Dermis microvascular lymphatic vessel endothelial cell (primary cell): ENCODE measurements around the gene TFG. TPM values are rescaled to one million over a fixed set of nuclear protein-coding genes. Genes with fewer than 3 reads are reported as not detected.
A peak's percentile ranks its signal among the peaks of the same experiment; 100 is the strongest.

ENCODE experiments used
- DNase-seq, 2 donors: peaks; one replicate each; pipeline versions ENCODE4 v3.0.0 to v3.0.0-alpha.2; 2010; ENCODE audit warnings: low read depth in 2 of 2
- total RNA-seq: library from RNA; depleted of rRNA; stranded (reverse); fragments of >200 nt; gene quantifications from 2 replicates; pipeline ENCODE4 v1.2.1, GENCODE V29; 2014

Gene TFG
- total RNA-seq, 1 donor from 2014 or later, result 44.3 TPM

- no peak for DNase-seq
Measured at GRCh38 chr3:100754563-100755334, 45.5 kb downstream of the TFG start.

GRCh38 chr3:100756441-100756840, 47.1 kb downstream of the TFG start:
- DNase-seq, result peak in 1 of 2 donors; percentile 30

- DNase-seq, result no peak
Measured at GRCh38 chr3:100759159-100759558, 49.9 kb downstream of the TFG start.

GRCh38 chr3:100759950-100760349, 50.7 kb downstream of the TFG start:
- no peak for DNase-seq

- no peak for DNase-seq
Measured at GRCh38 chr3:100760377-100760776, 51.1 kb downstream of the TFG start.

- DNase-seq, result no peak
Measured at GRCh38 chr3:100761211-100761942, 52.1 kb downstream of the TFG start.

- DNase-seq, result peak; percentile 14 to 71
Measured at GRCh38 chr3:100761951-100762350, 52.7 kb downstream of the TFG start.

- no peak for DNase-seq
Measured at GRCh38 chr3:100765437-100765975, 56.2 kb downstream of the TFG start.

- DNase-seq, result no peak
Measured at GRCh38 chr3:100766069-100766468, 56.8 kb downstream of the TFG start.

GRCh38 chr3:100769693-100770092, 60.4 kb downstream of the TFG start:
- no peak for DNase-seq

GRCh38 chr3:100775226-100775625, 65.9 kb downstream of the TFG start:
- DNase-seq, result no peak

GRCh38 chr3:100775669-100776068, 66.4 kb downstream of the TFG start:
- no peak for DNase-seq

GRCh38 chr3:100776097-100776729, 66.9 kb downstream of the TFG start:
- no peak for DNase-seq

GRCh38 chr3:100776746-100777145, 67.5 kb downstream of the TFG start:
- no peak for DNase-seq

- no peak for DNase-seq
Measured at GRCh38 chr3:100777271-100777670, 68.0 kb downstream of the TFG start.

- DNase-seq, result no peak
Measured at GRCh38 chr3:100779480-100779879, 70.2 kb downstream of the TFG start.

GRCh38 chr3:100780071-100780622, 70.9 kb downstream of the TFG start:
- DNase-seq, result peak in 1 of 2 donors; percentile 45

GRCh38 chr3:100781301-100781700, 72.0 kb downstream of the TFG start:
- DNase-seq, result no peak

GRCh38 chr3:100782348-100782747, 73.1 kb downstream of the TFG start:
- DNase-seq, result no peak

- DNase-seq, result no peak
Measured at GRCh38 chr3:100782906-100783305, 73.6 kb downstream of the TFG start.

- DNase-seq, result no peak
Measured at GRCh38 chr3:100783619-100784018, 74.3 kb downstream of the TFG start.

GRCh38 chr3:100789579-100789978, 80.3 kb downstream of the TFG start:
- no peak for DNase-seq
